ENCODE data around the gene SERTAD2.

DNA sequence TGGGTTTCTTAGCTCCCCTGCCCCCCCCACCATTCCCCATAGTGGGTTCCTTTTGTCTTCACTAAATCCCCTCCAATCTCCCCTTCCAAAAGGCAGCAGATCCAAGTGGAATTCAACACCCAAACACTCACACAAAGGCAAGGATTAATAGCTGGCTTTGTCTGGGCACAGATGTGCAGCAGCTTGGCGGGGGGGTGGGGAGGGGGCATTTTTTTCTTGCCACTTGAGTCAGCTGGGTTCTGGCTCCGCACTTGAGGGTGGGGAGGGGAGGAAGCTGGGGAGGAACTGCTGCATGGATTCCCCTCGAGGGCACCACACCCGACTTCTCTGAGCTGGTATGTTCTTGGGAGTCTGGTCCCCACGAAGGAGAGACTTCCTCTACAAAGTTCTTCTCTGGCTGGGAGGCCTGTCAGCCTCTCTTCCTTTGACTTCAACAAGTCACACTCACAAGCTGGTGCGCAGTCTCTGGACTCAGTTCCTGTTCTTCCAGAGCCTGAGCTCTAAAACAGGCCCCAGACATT is 36.0 kb downstream of the SERTAD2 start:
- TF ChIP-seq EZH2 (IDR thresholded peaks at IDR 0.05; ENCODE audit: borderline replicate concordance, low read depth, low read length, severe bottlenecking), result no peak
- TF ChIP-seq FOS (IDR thresholded peaks at IDR 0.05; ENCODE audit: borderline replicate concordance, insufficient read depth, low read length), result no peak
- no peak for TF ChIP-seq MYC (IDR thresholded peaks at IDR 0.05; ENCODE audit: low read depth, low read length)
- TF ChIP-seq, protein P1, sequence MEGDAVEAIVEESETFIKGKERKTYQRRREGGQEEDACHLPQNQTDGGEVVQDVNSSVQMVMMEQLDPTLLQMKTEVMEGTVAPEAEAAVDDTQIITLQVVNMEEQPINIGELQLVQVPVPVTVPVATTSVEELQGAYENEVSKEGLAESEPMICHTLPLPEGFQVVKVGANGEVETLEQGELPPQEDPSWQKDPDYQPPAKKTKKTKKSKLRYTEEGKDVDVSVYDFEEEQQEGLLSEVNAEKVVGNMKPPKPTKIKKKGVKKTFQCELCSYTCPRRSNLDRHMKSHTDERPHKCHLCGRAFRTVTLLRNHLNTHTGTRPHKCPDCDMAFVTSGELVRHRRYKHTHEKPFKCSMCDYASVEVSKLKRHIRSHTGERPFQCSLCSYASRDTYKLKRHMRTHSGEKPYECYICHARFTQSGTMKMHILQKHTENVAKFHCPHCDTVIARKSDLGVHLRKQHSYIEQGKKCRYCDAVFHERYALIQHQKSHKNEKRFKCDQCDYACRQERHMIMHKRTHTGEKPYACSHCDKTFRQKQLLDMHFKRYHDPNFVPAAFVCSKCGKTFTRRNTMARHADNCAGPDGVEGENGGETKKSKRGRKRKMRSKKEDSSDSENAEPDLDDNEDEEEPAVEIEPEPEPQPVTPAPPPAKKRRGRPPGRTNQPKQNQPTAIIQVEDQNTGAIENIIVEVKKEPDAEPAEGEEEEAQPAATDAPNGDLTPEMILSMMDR (IDR thresholded peaks at IDR 0.05; ENCODE audit: extremely low read depth in 1 of 2, insufficient read depth in 1 of 2, low read depth in 1 of 2, low read length in 2 of 2), result no peak
- no peak for TF ChIP-seq POLR2A (IDR thresholded peaks at IDR 0.05; ENCODE audit: low read depth, low read length)

All from endothelial cell of umbilical vein (primary cell).